Heart left ventricle (tissue), 13 donors: Measurements from ENCODE around the gene GRIN2A.

Source experiments
- CTCF ChIP-seq, 12 donors: fragments of 200-600 bp; sonication (generic) in 4 of 12; IDR thresholded peaks; one replicate each; pipeline versions ENCODE4 v1.5.0 to v1.8.0; 2018 to 2022; ENCODE audit warnings: antibody characterized with exemption in 12 of 12, mild to moderate bottlenecking in 5 of 12
- POLR2A ChIP-seq, 2 donors: fragments of 450-650 bp; IDR thresholded peaks; one replicate each; pipeline ENCODE4 v1.6.1; 2017; ENCODE audit warnings: antibody characterized with exemption in 2 of 2, mild to moderate bottlenecking in 2 of 2, moderate library complexity in 2 of 2
- donor health status: ischemic (EF 13 %, LVEDD 7.1; RV severe dilation, severe dysfunction).
- donor health status: DM: no; HTN: yes; CAD: no.
- donor health status: DM: no; HTN: no; CAD: no.
- donor health status: ischemic (EF 25% LVEDD 6.9; RV normal size, moderate dysfunction).
- donor health status: ischemic (EF 25% LVEDD 5.7; RV mildly dilated, moderate dysfunction).
- donor health status: ischemic (EF 35%, LVEDD 5.7; RV mildly dilated, moderate dysfunction).
- donor health status: nonischemic (EF 11% LVEDD 7.7; RV severe dilation, severe dysfunction).
- donor health status: DM: yes; HTN: yes; CAD: no.
- donor health status: PGD.
- donor health status: ischemic (EF 29% LVEDD 5.4; RV normal size, mild dysfunction).
- donor health status: nonischemic (EF 23%, LVEDD 6.1; RV moderate dilation, normal function).

DNA sequence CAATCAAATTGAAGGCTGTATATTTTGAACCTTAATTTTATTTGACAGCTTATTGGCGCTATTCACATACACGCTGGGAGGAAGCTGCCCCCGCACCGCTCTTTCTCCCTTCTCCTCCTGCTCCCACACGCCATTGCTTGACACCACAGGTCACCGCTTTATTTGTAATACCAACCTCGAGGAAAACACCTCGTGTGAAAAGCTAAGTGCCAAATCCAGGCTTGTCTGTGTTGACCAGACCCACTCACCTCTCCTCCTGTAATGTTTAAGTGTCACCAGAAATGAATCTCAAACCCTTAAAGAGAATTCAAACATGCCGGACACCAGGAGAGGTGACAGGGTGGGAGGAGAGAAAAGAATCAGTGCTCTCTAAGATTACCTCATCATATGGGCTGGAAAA is 331.4 kb downstream of the GRIN2A start:
- TF ChIP-seq CTCF (IDR thresholded peaks at IDR 0.05) (no peak), POLR2A (IDR thresholded peaks at IDR 0.05) (no peak)
